NCI-H2227 (cell line): ENCODE data around the gene CACNA1F.
"Not testable (repeated sequence)": the region's sequence is repeated elsewhere in the genome, so short reads cannot be mapped to it uniquely, and the experiment has no call there.

Source experiments
- DNase-seq: peaks from one replicate; lab custom pipeline; 2025; ENCODE audit not compliant: unreplicated experiment; lab: John Stamatoyannopoulos, UW

The CACNA1F gene

GRCh38 chrX:49177873-49178480, 55.2 kb downstream of the CACNA1F start:
- no peak for DNase-seq

GRCh38 chrX:49177338-49177833, 55.8 kb downstream of the CACNA1F start:
- DNase-seq: no peak

- DNase-seq: no peak
Measured at GRCh38 chrX:49176421-49177326, 56.5 kb downstream of the CACNA1F start.

- DNase-seq: no peak
Measured at GRCh38 chrX:49175435-49176274, 57.5 kb downstream of the CACNA1F start.

- DNase-seq: no peak
Measured at GRCh38 chrX:49174723-49175122, 58.4 kb downstream of the CACNA1F start.

- DNase-seq: not testable (repeated sequence)
Measured at GRCh38 chrX:49173544-49173943, 59.6 kb downstream of the CACNA1F start.

- peak; percentile 83 for DNase-seq
Measured at GRCh38 chrX:49172280-49172780, 60.8 kb downstream of the CACNA1F start.

GRCh38 chrX:49171752-49172279, 61.3 kb downstream of the CACNA1F start, which contains the start of gene PLP2:
TSS of gene PLP2 (plus strand) at chrX:49171898. CDS start at chrX:49172001, 103 bp downstream.
- DNase-seq: peak; percentile 77

- no peak for DNase-seq
Measured at GRCh38 chrX:49167740-49168108, 65.4 kb downstream of the CACNA1F start.

GRCh38 chrX:49166914-49167739, 66.0 kb downstream of the CACNA1F start:
- DNase-seq: no peak

- DNase-seq: no peak
Measured at GRCh38 chrX:49165901-49166881, 66.9 kb downstream of the CACNA1F start.

- DNase-seq: no peak
Measured at GRCh38 chrX:49164589-49165360, 68.4 kb downstream of the CACNA1F start.

GRCh38 chrX:49163555-49164419, 69.4 kb downstream of the CACNA1F start:
- DNase-seq: peak; percentile 95

GRCh38 chrX:49162620-49163019, 70.5 kb downstream of the CACNA1F start, which contains the start of gene MAGIX:
TSS of gene MAGIX (plus strand) at chrX:49162758. CDS start at chrX:49162890, 132 bp downstream.
- DNase-seq: no peak

- DNase-seq: no peak
Measured at GRCh38 chrX:49161632-49162031, 71.5 kb downstream of the CACNA1F start.

- no peak for DNase-seq
Measured at GRCh38 chrX:49160908-49161307, 72.2 kb downstream of the CACNA1F start.

- DNase-seq: no peak
Measured at GRCh38 chrX:49157194-49157593, 75.9 kb downstream of the CACNA1F start.
